GM12873 (cell line): ENCODE data around the gene TBX5.

Source experiments
- TF ChIP-seq, protein P1 (sequence below): IDR thresholded peaks from 2 replicates; pipeline ENCODE4 v1.5.1; 2012; ENCODE audit warnings: low read depth, mild to moderate bottlenecking, moderate library complexity, low read length, control low read depth; ENCODE audit not compliant: insufficient read depth; ENCODE audit errors: missing control alignments

TBX5 gene

GRCh38 chr12:114405519-114406271 lies at the start of gene TBX5:
TBX5 (minus strand) TSS chr12:114406144; CDS start chr12:114403898, 2,246 bp downstream.
- TF ChIP-seq, protein P1, sequence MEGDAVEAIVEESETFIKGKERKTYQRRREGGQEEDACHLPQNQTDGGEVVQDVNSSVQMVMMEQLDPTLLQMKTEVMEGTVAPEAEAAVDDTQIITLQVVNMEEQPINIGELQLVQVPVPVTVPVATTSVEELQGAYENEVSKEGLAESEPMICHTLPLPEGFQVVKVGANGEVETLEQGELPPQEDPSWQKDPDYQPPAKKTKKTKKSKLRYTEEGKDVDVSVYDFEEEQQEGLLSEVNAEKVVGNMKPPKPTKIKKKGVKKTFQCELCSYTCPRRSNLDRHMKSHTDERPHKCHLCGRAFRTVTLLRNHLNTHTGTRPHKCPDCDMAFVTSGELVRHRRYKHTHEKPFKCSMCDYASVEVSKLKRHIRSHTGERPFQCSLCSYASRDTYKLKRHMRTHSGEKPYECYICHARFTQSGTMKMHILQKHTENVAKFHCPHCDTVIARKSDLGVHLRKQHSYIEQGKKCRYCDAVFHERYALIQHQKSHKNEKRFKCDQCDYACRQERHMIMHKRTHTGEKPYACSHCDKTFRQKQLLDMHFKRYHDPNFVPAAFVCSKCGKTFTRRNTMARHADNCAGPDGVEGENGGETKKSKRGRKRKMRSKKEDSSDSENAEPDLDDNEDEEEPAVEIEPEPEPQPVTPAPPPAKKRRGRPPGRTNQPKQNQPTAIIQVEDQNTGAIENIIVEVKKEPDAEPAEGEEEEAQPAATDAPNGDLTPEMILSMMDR: no peak

DNA sequence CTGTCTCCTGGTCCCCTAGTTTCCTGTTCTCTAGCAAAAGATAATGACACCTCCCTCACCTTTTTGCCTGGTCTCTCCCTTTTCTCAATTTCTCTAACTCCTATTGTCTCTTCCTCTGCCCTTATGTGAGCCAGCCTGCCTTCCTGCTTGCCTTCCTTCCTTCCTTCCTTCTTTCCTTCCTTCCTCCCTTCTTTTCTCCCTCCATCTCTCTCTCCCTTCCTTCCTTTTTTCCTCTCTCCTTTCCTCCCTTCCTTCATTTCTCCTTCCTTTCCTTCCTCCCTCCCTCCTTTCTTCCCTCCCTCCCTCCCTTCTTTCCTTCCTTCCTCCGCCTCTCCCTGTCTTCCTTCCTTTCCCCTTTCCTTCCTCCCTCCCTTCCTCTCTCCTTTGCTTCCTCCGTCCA lies 45.7 kb upstream of the TBX5 start:
- TF ChIP-seq, protein P1: no peak

DNA sequence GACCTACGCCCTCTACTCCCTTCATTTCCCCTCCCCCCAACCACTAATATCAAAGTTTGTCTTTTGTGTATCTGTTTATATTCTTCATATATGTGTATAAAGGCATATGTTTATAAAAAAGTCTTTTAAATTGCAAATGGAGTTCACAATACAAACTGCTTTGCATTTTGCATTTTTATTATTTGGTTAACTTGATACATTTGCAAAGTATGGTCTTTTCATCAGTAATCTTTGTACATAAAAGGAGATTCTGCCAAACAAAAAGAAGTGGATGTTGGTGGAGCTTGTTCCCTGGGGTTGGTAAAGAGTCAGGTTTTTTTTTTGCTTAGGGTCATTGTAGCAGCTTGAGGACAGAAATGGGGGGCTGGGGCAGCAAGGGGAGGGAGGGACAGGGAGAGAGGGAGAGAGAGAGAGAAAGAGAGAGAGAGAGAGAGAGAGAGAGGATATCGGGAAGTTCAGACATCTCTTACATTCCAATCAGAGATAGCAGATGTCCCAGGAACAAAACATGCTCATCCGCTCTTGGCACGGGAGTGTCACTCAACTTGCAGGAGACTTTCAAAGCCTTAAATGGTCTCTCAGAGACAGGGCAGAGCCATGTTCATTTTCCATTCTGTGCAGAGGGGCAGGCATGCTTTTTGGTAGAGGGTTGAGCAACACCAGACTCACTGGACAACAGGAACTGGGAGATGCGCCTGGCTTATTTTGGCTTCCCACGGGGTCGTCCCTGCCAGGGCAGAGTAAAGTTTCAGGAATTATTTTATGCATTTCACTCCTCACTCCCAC lies 44.8 kb upstream of the TBX5 start:
- TF ChIP-seq, protein P1: no peak

- TF ChIP-seq, protein P1: no peak
Observed at GRCh38 chr12:114450019-114450418, 44.1 kb upstream of the TBX5 start.

DNA sequence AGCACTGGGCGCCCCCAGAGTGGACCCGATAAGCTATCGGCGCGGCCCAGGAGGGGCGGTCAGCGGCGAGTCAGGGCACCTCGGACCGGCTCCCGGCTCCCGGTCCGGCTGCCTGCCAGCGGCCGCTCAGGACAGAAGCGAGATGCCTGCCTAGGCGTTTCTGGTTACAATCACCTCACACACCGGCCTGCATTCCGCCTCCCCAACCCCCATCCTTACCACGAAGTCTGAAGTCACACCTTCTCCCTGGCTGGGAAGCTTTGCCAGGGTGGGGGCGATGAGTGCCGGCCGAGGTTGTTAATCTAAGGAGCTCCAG lies 42.6 kb upstream of the TBX5 start:
- TF ChIP-seq, protein P1: no peak

GRCh38 chr12:114447799-114448617 lies 42.1 kb upstream of the TBX5 start:
- TF ChIP-seq, protein P1: no peak

- TF ChIP-seq, protein P1: no peak
Observed at GRCh38 chr12:114447274-114447716, 41.4 kb upstream of the TBX5 start.
